Measurements from ENCODE around the gene DES.
A peak's percentile ranks its signal among the peaks of the same experiment; 100 is the strongest.

The DES gene

DNA sequence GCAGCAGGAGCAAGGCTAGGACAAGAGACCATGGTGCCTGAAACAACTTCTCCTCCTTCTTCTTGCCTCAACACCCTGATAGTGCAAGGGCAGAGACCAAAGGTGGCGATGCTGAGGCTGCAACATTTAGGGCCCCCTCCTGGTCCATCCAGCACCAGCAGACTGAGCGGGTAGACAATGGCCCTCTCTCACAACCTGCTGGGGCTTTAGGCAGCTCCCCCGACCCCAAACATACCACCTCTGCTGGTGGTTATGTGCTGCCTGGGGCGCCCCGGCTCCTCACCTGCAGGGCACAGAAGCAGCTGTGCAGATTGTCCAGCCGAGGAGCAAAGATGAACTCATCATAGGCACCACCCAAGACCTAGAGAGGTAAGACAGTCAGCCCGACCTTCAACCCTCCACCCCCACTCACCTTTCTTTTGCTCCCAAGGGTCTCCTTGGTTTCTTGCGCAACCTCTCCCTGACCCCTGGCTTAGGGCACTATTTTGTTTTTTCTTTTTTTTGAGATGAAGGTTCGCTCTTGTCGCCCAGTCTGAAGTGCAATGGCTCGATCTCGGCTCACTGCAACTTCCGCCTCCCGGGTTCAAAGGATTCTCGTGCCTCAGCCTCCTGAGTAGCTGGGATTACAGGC is 34.0 kb upstream of the DES start:
- H3K4me3 ChIP-seq (replicated peaks; ENCODE audit: low read depth, low read length) = no peak overlapping the region
- TF ChIP-seq, protein P1, sequence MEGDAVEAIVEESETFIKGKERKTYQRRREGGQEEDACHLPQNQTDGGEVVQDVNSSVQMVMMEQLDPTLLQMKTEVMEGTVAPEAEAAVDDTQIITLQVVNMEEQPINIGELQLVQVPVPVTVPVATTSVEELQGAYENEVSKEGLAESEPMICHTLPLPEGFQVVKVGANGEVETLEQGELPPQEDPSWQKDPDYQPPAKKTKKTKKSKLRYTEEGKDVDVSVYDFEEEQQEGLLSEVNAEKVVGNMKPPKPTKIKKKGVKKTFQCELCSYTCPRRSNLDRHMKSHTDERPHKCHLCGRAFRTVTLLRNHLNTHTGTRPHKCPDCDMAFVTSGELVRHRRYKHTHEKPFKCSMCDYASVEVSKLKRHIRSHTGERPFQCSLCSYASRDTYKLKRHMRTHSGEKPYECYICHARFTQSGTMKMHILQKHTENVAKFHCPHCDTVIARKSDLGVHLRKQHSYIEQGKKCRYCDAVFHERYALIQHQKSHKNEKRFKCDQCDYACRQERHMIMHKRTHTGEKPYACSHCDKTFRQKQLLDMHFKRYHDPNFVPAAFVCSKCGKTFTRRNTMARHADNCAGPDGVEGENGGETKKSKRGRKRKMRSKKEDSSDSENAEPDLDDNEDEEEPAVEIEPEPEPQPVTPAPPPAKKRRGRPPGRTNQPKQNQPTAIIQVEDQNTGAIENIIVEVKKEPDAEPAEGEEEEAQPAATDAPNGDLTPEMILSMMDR (IDR thresholded peaks at IDR 0.05; ENCODE audit: low read length, missing control alignments) = no peak
- DNase-seq (ENCODE audit: low read depth) = no peak

DNA sequence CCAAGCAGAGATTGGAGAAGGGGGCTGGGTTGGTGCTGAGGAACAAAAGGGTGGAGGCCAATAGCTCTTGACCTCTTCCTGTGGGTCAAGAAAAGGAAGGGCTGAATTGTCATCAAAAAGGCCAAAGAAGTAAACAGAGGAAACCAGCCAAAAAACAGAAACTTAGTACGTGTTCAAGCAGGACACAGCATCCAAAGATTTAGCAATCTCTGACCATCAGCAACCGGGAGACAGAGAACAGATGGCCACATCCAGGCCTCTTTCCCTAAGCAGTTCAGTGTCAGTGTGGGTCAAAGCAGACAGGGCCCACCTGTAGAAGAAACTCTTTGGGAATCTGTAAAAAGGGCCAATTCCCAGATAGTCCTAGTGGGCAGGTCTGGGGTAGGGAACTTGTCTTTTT is 33.3 kb upstream of the DES start:
- DNase-seq (ENCODE audit: low read depth) = no peak
- TF ChIP-seq, protein P1 (IDR thresholded peaks at IDR 0.05; ENCODE audit: low read length, missing control alignments) = no peak
- no peak overlapping the region for H3K4me3 ChIP-seq (replicated peaks; ENCODE audit: low read depth, low read length)

DNA sequence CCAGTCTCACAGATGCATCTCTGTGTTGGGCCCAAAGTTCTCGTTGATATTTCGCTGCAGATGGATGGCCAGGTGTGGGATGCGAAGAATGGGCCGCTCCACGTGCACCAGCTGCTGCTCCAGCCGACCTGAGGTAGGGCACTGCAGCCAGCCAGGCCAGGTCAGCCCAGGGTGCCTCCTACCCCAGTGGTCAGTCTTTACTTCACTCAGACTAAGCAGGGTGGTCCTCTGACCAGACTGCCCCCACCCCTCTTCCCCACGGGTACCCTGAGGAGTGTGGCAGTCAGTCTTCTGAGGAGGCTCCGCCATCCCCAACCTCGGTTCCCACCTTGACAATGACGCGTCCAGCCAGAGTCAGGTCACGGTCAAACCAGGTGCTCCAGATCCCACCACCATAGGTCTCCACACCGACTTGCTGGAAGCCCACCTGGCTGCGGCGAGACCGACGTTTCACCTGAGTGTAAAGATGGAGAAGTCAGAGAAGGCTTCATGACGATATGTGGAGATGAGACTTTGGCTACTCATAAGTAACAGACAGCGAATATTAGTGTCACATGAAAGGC is 32.1 kb upstream of the DES start:
- H3K4me3 ChIP-seq (replicated peaks; ENCODE audit: low read depth, low read length) = no peak overlapping the region
- TF ChIP-seq, protein P1 (IDR thresholded peaks at IDR 0.05; ENCODE audit: low read length, missing control alignments) = no peak
- no peak for DNase-seq (ENCODE audit: low read depth)

DNA sequence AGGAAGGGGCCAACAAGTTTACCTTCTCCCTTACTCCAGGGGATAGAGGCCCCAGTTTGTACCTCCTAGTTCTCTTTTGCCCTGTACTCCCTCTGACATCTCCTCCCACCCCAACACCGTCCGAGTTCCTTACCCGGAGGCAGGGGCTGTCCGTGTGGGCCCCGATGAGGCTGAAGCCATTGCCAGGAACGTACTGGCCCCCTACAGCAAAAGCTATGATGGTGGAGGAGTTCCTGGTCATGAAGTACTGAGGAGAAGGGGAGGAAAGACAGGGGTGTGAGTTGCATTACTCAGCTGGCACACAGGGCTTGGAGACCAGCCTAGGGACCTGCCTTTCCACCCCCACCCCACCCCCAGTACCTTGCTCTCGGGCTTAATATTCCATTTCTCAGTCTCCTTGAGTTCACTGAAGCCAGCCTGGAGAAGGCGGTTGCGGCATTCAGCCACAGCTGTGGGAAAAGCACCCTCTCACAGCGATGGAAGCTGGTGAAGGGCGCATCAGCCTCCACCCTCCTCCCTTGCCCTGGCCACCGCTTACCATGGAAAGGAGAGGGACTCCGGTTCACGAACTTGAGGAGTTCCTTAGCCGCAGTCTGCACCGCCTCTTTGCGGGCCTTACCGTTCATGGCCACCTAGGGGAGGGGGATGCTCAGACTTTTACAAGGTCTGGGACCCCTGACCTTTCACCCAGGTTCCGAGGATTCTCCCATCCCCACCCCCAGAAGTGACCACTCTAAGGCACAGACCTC is 31.5 kb upstream of the DES start:
- TF ChIP-seq, protein P1 (IDR thresholded peaks at IDR 0.05; ENCODE audit: low read length, missing control alignments) = no peak
- DNase-seq (ENCODE audit: low read depth) = no peak
- H3K4me3 ChIP-seq (replicated peaks; ENCODE audit: low read depth, low read length) = peak overlapping the region; percentile 84

DNA sequence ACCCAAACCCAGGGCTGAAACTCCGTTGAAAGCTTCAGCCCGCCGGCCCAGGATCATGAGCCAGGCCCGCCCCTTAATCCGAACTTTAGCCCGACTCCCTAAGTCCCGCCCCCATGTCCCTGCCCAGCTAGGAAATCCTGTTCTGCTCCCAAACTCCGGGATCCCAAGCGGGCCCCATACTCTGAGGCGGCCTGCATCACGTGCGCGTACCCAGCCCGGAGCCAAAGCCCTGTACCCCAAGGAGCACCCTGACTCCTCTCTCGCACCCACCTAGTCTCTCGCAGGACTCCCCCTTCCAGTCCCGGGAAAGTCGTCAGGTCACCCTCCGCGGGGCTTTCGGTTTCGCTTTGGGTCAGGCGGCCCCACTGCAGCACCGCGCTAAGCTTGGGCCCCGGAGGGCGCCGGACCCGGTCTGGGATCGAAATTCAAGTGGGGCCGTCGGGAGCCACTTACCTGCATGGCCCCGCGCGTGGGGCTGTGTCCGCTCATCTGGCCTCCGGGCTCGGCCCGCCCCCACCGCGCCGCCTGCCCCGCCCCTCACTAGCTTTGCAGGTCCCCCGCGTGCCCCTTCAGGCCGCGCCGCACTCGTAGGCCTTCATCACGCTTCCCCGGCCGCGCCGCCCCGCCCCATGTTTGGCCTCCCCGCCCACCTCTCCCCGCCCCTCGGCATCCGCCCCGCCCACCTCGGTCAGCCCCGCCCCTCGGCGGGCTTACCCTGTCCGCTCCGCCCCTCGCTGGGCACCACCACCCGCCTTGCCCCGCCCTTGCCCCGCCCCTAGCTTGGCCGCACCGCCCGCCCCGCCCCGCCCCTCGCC is 30.7 kb upstream of the DES start, which contains the start of gene DNPEP:
Gene DNPEP, minus strand, starts transcription at position 607 of the 815 bp plus-strand sequence. Its CDS starts 118 bp downstream, at position 489.
- TF ChIP-seq, protein P1 (IDR thresholded peaks at IDR 0.05; ENCODE audit: low read length, missing control alignments) = no peak
- DNase-seq (ENCODE audit: low read depth) = peak; percentile 94
- peak within 1 kb of the TSS; percentile 84 for H3K4me3 ChIP-seq (replicated peaks; ENCODE audit: low read depth, low read length)

DNA sequence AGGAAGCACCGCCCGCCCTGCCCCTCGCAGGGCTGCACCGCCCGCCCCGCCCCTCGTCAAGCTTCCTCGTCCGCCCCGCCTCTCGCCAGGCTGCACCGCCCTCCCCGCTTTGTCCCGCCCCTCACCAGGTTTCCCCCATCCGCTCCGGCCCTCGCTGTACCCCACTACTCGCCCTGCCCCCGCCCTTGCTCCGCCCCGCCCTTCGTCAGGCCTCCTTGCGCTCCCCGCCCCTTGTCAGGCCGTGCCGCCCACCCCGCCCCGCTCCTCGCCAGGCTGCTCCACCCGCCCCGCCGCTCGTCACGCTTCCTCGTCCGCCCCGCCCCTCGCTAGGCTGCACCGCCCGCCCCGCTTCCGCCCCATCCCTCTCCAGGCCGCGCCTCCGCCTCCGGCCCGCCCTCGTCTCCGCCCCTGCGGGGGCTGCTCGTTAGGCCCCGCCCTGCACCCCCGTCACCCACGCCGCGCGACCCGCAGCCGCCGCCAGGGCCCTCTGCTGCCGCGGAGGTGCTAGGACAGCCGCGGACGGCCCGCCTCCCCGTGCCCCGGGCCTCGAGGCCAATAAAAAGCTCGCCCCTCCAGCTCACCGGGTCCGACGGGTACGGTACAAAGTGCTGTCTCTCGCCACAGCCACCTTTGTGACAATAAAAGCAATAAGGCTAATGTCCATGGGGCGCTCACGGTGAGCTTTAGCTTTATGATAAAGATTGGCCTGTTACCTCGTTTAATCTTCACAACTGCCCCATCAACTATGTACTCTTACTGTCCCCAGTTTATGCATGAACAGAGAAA is 29.9 kb upstream of the DES start:
- H3K4me3 ChIP-seq (replicated peaks; ENCODE audit: low read depth, low read length) = peak overlapping the region; percentile 45
- TF ChIP-seq, protein P1 (IDR thresholded peaks at IDR 0.05; ENCODE audit: low read length, missing control alignments) = peak; percentile 21
- DNase-seq (ENCODE audit: low read depth) = peak; percentile 97

Data from fibroblast of pulmonary artery (primary cell).